Measurements from ENCODE around the gene MAIP1. TPM values are rescaled to one million over a fixed set of nuclear protein-coding genes. Genes with fewer than 3 reads are reported as not detected.

Gene MAIP1
- total and polyA plus RNA-seq, 9 of the 15 experiments (the other 6 are each of a cell fraction or from before 2014, with no cell fraction given), result 3.6 to 30.0 (median 24.5) TPM

GRCh38 chr2:199984159-199984558, 28.8 kb downstream of the MAIP1 start:
- no peak for TF ChIP-seq ZNF253 (CRISPR knock-in tag; conservative IDR thresholded peaks at IDR 0.05)
- TF ChIP-seq ZNF134 (CRISPR knock-in tag; conservative IDR thresholded peaks at IDR 0.05), result no peak
- TF ChIP-seq EP300 (IDR thresholded peaks at IDR 0.05; ENCODE audit: low read length), result no peak
- no peak for TF ChIP-seq TEAD1 (CRISPR knock-in tag; IDR thresholded peaks at IDR 0.05)
- TF ChIP-seq CEBPZ (IDR thresholded peaks at IDR 0.05; ENCODE audit: borderline replicate concordance, low read depth, low read length), result no peak
- TF ChIP-seq POLR2H (tag; IDR thresholded peaks at IDR 0.05; ENCODE audit: low read depth), result no peak
- TF ChIP-seq MIER1 (IDR thresholded peaks at IDR 0.05; ENCODE audit: low read depth), result no peak
- TF ChIP-seq STAT5A (IDR thresholded peaks at IDR 0.05; ENCODE audit: borderline replicate concordance, low read length), result no peak
- TF ChIP-seq E2F8 (IDR thresholded peaks at IDR 0.05; ENCODE audit: low read depth, partially characterized antibody), result no peak
- no peak for TF ChIP-seq COPS2 (conservative IDR thresholded peaks at IDR 0.05)
- TF ChIP-seq NR2C1 (IDR thresholded peaks at IDR 0.05), result no peak
- no peak for TF ChIP-seq NR2C1 (tag; IDR thresholded peaks at IDR 0.05)
- no peak for TF ChIP-seq TGIF2 (CRISPR knock-in tag; IDR thresholded peaks at IDR 0.05)
- no peak for TF ChIP-seq ZZZ3 (IDR thresholded peaks at IDR 0.05)
- no peak for TF ChIP-seq SETDB1 (IDR thresholded peaks at IDR 0.05; ENCODE audit: low read length)
- TF ChIP-seq ZNF431 (CRISPR knock-in tag; IDR thresholded peaks at IDR 0.05), result no peak
- Histone ChIP-seq H3K4me3 (no peak overlapping the region), H3K9me1 (ENCODE audit: control insufficient read depth, insufficient read depth, low read length) (no peaks in the 10 kb centered on the region), H2AFZ (ENCODE audit: low read depth, low read length) (no peak overlapping the region), H3K4me2 (ENCODE audit: insufficient read depth, low read length) (no peak overlapping the region), H3K36me3 (ENCODE audit: control insufficient read depth, insufficient read depth, low read length) (no peaks in the 10 kb centered on the region), H4K20me1 (replicated peaks; ENCODE audit: control insufficient read depth, insufficient read depth, low read length) (no peaks in the 10 kb centered on the region; the same call in 1 of the 2 replicates), H3K4me1 (replicated peaks in 1 of 2; ENCODE audit: control insufficient read depth in 2 of 2, insufficient read depth in 2 of 2, low read length in 2 of 2) (peaks cover 0 to 11% of the 10 kb centered on the region in 2 experiments; a peak in 2 of 5 replicates), H3K9me3 (replicated peaks; ENCODE audit: control insufficient read depth, insufficient read depth, low read depth, low read length) (no peaks in the 10 kb centered on the region; the same call in 1 of the 2 replicates), H3K79me2 (ENCODE audit: control insufficient read depth, insufficient read depth, low read length) (no peaks in the 10 kb centered on the region), H3K27ac (ENCODE audit: extremely low read depth, low read depth, low read length) (no peak overlapping the region), H3K27me3 (ENCODE audit: control insufficient read depth in 2 of 2, insufficient read depth in 2 of 2, low read length in 2 of 2) (no peaks in the 10 kb centered on the region), H3K9ac (ENCODE audit: insufficient read depth in 1 of 2, low read depth in 2 of 2, low read length in 2 of 2) (no peak overlapping the region)
- no TSS peak for BruUV-seq (replicated peaks)
- no peak for ATAC-seq
- no peak for FAIRE-seq
- in situ Hi-C loops (cut with MboI), result no loop called here
- intact Hi-C loops (cut with micrococcal nuclease), result loop anchor here (10.0 kb wide), 3 partner anchors 211 to 611 kb away; no protein-coding TSS in a partner anchor
- DNase-seq (ENCODE audit: extremely low read depth in 1 of 4, low spot score in 3 of 4), result no peak
- ChIA-PET POLR2A (no interaction called here), CTCF (ENCODE audit: low intra/inter-chr PET ratio) (no interaction called here)
- 23% methylated on average over 3 of the region's 4 CpGs for WGBS (ENCODE audit: insufficient coverage, low coverage, missing lambda C conversion rate)

All from K562 (cell line).